Measurements from ENCODE around the gene QRICH1.

Gene QRICH1

DNA sequence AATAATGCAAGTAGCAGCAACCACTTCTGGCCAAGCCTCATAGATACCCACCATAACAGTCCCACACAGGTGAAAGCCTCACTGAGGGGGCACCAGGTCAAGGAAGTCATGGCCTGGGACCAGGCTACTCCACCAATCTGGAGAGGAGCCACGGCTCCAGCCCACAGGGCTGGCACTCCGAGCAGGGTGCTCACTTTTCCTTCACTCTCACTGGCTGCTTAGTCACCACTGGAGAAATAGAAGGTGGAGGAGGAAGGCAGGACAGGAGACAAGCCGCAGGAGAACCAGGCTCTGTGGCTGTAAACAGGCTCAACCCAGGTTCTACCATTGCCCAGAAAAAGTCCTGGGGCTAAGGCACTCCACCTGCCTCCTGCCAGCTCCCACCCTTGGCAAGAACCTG, 25.6 kb upstream of the QRICH1 start:
- DNase-seq, result no peak

DNA sequence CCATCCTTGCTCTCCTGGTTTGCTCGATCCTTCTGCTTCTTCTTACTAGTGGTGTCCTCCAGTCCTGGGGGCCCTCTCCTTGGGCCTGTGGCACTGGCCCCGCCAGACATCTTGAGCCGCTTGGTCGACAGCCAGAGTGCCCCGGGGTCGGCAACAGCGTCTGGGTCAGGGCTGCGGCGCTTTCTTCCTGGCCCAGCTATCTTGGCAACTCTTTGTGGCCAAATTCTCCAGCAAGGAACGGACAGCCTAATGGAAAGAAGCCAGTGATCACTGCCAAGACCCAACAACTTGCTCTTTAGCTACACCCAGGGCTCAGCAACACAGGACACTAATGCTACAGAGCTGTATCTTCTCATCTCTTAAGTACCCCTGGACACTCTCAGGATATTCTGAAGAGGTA, 25.2 kb upstream of the QRICH1 start:
- DNase-seq, result no peak

DNA sequence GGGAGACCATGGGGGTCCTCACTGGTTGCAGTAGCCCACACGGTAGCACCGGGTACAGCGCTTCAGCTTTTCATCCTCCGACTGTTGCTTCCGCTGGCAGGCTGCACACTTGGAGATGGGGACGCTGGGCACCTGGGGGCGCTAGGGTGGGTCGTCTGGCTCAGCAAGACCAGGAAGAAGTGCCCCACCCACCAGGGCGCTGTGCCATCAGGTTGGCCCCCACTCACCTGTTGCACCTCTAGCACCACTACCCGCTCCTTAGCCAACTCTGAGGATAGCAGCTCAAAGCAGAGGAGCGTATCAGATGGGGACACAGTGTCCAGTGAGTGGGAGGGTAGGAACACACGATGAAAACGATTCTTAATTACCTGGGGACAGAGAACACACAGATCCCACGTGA, 18.4 kb upstream of the QRICH1 start:
- DNase-seq, result no peak

DNA sequence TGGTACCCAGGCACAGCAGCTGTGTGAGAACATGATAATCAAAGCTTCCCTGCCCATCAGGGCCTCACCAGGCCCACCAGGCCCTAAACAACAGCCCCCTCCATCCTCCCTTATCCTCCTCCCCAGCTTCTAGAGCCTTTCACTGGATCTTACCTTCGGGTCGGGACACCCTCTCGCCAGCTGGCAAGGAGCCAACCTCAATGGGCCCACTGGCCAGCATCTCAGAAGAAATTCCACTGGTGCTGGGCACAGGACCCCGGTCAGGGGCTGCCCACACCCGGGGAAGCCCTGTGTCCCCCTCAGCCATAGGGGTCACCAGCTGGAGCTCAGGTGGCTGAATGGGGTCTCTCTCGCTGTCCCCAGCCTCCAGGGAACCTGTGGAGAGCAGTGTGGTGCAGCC, 17.5 kb upstream of the QRICH1 start:
- DNase-seq, result no peak

DNA sequence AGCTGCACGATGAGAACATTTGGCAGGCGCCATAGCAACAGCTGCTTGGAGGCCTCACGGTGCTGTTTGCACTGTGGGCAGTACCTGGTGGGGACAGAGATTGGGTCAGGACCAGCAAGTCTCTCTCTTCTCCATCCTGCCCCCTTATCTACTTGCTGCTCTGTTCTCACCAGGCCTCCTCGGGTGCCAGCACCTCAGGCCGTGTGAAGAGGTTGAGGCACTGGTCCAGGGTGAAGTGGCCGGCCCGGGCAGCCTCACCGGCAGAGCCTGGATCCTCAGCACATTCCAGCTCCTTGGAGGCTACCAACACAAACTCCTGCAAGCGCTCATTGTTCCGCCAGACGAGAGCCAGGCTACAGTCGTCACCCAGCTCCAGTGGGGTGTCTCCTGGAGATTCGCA, 16.9 kb upstream of the QRICH1 start:
- DNase-seq, result no peak

DNA sequence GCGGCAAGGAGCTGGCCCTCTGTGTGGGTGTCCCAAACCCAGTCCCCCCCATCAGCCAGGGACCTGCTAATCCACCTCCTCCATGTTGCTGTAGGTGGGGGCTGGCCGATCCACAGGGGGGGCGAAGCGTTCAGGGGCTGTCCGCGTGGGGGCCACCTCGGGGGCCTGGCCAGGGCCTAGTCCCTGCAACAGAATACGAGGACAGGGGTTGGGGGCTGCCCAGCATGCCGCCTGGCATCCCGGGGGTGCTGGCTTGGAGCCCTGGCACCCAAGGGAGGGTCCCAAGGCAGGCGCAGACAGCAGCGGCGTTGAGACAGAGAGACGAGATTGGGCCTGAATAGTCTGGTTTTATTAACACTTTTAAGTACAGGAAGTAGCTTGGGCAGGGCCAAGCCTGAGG, 14.5 kb upstream of the QRICH1 start:
- no peak for DNase-seq

DNA sequence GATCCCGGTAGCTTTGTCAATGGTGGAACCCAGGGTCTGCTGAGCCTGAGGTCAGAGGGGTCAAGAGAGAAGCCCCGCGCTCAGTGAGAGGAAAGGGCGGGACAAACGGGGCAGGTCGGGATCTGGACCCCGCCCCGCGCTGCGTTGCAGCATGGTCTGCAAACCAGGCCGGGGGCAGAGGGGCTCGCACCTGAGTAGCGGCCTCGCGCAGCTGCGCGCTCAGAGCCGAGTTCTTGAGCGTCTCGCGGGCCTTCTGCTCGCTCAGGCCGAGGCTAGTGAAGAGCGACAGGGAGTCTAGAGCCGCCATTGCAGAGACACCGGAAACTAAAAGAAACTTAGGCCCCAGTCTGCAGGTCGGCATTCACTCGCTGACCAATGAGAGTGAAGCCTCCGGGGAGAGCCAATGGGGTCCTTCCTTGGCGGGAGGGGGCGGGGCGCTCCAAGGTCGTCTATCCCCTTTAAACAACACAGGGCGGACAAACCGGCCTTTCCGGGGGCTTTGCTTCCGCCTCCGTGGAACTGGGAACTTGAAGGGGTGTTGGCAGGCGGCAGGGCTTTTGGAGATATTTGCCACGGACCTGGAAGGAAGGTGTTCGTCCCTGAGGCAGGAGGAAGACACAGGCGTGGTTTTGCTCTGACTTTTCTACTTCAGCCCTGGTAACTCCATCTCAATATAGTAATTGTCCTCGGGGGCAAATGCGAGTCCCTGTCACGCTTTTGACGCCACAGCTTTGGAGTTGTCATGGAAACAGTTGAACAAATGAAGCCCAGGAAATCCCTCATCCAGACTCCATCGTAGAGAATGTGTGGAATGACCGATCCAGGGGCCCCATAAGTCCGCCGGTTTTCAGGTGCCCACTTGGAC, 10.8 kb upstream of the QRICH1 start, which contains the start of gene QARS1:
TSS of gene QARS1 (minus strand) at position 331 of the 865 bp plus-strand sequence. CDS start at position 307, 24 bp downstream.
- peak; percentile 94 for DNase-seq

DNA sequence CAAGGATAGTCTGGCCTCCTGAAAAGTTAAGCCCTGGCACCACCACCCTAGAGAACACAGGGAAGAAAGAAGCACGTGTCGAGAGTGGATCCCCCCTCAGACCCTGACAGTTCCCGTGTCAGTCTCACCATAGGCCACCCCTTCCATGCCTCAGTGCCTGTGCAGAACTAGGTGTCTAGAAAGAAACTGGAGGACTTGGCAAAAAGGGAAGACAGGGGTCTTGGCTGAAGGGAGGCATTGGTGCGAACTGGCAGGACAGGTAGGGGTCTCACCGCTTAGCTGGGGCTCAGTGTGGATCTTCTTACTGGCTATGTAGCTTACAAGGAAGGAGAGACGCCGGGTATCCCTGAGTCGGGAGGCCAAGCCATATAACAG, 10.2 kb upstream of the QRICH1 start:
- no peak for DNase-seq

DNA sequence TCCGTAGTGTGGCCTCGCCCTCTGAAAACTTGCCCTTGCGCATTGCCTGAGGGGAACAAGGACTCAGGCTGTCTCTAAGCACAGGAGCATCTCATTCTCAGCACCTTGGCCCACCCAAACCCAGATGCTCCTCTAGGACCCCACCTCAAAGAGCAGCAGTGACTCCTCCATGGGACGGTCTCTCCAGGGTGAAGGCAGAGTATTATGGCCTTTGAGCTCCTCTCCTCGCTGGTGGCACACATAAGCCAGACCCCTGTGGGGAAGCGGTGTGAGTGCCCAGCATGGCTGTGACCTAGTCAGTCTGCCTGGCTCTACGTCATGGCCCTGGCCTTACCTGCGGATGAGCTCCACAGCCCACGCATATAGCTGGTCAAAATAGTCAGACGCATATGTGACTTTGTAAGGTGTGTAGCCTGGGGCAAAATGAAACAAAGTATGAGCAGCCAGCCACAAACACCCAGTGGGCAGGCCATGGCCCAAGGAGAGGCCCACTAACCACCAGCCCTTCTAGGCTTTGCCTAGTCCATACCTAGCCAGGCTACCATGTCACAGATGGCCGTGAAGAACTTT, 6.3 kb upstream of the QRICH1 start:
- no peak for DNase-seq

DNA sequence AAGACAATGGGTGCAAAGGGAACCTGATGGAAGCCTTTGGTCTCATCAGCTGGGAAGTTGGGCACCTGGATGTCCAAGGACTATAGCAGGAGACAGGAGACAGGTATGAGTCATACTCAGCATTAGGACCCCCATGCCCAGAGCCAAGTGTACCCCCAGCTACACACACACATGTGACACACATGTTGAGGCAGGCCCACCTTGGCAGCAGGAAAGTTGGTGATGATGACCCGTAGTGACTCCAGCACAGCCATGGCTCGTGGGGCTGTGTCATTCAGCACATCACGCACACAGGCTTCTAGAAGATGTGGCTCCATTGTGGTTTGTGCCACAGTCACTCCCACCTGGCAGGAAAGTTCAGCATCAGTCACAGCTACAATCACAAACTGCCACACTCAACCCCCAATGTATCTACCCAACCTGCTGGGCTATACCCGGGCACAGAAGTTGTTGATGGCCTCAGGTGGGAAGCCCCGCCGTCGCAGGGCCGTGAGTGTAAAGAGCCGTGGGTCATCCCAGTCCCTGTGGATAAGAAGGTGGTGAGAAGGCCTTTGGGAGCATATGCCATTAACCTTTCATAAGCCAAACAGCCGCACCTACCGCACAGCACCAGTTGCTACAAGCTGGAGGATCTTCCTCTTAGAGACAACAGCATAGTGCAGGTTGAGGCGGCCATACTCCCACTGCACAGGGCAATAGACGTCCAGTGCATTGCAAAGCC, 5.2 kb upstream of the QRICH1 start:
- no peak for DNase-seq

DNA sequence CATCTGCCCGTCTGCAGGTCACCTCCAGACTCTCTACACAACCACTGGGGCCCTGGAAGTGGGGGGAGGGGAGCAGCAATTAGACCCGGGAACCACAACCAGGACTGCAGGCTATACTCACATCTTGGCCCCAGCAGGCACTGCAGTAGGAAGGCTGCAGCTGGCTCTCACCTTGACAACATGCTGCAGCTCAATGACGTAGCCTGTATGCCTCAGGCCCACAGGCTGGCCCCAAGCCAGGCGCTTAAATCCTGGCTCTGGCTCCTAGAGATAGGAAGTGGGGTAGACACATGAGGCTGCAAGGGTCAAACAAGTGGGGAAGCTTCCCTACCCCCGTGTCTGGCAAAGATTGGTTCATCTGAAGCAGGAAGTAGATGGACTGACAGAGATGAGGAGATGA, 4.6 kb upstream of the QRICH1 start:
- DNase-seq, result peak; percentile 11

DNA sequence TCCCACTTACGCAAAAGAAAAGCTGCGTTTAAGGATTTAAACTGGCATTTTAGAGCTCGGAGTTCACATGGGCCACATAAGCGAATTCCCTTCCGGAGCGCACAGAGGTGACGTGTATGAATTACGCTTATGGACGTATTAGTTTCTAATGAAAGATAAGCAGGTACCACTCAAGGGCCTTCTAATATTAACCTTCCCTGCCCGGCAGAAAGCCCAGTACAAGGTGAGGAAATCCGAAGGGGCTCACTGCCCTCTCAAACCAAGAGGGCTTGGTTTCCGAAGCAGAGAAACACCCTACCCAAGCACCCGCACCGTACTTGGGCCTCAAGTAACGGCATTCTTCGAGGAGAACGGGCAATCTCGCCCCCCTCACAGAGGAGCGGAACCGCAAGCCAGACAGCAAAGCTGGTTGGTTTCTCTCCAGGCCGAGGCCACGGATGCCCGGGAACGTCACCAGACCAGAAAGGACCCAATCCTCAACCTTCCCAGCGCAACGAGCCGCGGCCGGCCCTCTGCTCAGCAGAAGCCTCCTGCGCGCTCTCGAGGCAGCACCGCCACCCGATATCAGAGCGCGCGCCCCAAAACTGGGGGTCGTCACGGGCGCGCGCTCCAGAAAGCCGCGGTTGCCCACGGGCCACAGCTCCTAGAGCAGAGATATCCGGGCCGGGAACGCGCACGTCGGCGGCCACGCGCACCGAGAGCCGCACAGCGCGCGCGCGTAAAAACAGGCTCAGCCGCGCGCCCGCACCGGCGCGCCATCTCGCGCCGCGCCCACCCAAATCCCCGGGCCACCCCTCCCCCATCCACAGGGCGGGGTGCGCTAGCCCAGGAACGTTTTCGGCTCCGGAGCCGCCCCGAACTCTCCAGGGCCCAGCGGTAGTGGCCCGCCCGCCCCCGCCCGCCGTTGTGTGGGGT, 676 bp downstream of the QRICH1 start:
- peak; percentile 79 for DNase-seq

DNA sequence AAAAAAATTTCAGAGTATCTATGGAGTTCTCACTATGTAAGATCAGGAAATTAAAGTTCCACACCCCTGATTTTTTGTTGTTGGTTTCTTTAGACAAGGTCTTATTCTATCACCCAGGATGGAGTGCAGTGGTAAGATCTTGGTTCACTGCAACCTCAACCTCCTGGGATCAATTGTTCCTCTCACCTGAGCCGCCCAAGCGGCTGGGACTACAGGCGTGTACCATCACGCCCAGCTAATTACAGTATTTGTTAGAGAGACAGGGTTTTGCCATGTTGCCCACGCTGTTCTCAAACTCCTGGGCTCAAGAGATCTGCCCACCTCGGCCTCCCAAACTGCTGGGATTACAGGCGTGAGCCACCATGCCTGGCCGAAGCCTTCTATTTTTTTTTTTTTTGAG, 12.4 kb downstream of the QRICH1 start:
- DNase-seq, result no peak

DNA sequence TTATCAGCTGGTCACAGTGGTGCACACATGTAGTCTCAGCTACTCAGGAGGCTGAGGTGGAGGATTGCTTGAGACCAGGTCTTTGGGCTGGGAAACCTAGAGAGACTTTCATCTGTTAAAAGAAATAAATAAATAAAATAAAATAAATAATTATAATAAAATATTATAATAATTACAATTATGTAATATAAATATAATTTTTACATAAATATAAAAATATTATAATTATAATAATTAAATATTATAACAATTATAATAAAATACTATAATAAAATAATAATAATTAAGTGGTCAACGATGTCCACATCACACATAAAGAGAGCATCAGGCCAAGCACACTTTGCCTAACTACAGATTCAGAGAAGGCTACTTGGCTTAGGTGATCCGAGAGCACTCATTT, 14.6 kb downstream of the QRICH1 start:
- no peak for DNase-seq

DNA sequence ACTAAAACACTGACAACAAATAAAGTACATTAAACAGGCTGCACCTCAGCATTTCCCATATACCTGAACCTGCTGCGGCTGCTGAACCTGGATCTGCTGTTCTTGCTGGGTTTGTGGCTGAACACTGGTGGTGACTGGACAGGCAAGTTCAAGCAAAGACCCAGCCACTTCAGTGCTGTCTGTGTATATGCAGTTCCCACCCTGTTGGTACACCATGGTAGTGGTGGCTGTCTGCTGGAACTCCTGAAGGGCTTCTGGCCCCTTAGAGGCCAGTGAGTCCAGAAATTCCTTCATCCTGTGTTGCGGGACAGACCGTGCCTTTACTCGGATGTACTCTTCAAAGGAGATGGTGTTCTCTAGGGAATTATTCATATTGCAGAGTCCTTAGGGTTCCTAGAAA, 17.2 kb downstream of the QRICH1 start:
- no peak for DNase-seq

DNA sequence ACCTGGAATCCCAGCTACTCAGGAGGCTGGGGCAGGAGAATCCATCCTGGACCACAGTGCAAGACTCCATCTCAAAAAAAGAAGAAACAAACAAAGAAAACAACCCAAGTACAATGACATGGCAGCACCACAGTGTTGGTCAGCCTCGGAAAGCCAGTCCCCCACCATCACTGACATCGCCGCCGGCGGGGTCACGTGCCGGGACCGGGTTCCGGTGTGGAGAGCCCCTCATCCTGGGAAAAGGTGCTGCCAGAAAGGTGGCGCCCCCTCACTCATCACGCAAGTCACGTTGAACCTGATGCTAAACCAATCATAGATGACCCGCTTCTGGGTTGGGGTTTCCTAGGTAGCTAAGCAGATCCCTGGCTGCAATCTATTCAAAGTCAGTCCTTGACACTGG, 17.8 kb downstream of the QRICH1 start:
- no peak for DNase-seq

DNA sequence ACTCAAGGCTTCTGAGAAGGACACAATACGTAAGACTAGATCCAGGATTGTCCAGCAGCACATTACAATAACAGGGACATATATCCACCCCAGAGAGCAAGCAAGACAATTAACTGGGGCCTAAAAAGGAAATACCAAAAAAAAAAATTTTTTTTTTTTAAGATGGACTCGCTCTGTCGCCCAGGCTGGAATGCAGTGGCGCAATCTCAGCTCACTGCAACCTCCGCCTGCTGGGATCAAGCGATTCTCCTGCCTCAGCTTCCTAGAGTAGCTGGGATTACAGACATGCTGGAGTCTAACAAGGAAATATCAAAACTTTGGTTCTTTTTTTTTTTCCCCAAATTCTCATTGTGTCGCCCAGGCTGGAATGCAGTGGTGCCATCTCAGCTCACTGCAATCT, 35.9 kb downstream of the QRICH1 start:
- DNase-seq, result no peak

DNA sequence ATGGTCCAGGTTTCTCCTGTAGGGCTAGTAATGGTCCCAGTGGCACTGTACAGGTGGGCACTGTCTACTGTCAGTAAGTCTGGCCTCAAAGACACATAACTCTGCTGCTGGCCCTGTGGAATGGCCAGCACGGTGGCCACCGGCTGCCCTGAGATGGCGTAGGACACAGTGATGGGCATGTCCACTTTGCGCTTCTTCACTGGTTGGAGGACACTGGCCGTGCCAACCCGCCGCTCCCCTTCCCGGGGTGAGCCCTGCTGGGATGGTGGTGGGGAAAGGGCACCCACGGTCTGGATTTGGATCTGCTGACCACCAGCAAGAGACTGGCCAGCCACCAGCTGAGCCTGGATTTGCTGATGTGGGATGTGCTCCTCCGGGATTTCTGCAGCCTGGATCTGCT, 36.6 kb downstream of the QRICH1 start:
- DNase-seq, result no peak

DNA sequence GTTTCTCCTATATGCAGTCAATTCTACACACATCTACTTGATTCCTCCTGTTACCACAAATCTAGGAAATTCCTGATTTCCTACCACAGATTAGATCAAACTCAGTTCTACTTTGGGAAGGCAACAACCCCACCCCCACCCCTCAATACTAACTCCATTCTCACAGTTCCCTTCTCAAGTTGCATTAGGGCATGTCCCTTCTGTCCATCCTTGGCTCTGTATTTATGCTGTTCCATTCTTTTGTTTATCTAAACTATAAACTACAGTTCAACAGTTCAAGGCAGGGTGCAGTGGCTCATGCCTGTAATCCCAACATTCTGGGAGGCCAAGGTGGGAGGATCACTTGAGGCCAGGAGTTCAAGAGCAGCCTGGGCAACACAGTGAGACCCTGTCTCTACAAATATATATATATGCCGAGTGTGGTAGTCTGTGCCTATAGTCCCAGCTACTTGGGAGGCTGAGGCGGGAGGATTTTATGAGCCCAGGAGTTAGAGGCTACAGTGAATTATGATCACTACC, 39.5 kb downstream of the QRICH1 start:
- DNase-seq, result no peak

DNA sequence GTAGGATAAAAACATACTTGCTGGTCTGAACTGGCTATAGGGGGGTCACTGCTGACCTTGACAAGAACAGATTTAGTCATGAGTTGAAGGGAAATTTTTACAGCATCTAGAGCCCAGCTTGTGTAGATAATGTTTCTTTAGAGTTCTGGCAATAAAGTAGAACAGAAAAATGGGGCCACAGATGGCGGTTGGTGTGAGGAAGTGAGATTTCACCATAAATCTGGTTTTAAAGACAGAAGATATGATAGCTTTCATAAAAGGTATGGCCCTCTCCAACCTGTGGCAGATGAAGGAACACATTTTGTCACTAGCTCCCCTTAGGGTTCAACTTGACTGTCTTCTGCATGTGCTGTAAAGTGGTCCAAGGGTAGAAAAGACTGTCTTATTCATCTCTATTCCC, 40.3 kb downstream of the QRICH1 start:
- DNase-seq, result no peak

DNA sequence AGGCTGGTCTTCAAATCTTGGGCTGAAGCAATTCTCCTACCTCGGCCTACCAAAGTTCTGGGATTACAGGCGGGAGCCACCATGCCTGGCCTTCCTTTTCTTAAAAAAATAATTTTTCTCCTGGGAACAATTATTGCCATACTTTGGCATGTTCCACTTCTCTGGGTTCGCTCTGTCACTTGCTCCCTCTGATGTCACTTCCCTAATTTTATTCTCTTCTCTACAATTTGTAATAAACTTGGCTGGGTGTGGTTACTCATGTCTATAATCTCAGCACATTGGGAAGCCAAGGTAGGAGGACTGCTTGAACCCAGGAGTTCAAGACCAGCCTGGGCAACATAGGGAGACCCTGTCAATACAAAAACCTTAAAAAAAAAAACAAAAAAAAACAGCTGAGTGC, 58.6 kb downstream of the QRICH1 start:
- DNase-seq, result no peak

DNA sequence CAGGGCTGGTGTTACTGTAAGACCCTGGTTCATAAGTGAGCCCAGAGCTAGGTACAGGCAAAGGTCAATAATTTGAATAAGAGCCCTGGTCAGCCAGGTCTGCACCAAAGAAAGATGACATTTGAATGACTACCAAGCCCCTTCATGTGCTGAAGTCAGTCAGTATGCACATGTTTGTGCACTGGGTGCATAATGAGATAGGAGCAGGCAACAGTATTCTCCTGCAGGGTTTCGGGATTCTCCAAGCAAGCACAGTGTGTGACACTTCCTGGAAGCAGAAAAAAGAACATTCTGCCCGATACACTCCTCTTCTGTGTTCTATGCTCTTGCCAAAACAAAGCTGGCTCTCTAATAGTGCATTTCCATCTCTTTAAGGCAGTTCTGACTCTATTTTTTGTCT, 59.2 kb downstream of the QRICH1 start:
- DNase-seq, result no peak
